GM12873 (cell line): ENCODE measurements around the gene LCE6A.

Source experiments
- TF ChIP-seq, protein P1 (sequence below): IDR thresholded peaks from 2 replicates; pipeline ENCODE4 v1.5.1; 2012; ENCODE audit warnings: low read depth, mild to moderate bottlenecking, moderate library complexity, low read length, control low read depth; ENCODE audit not compliant: insufficient read depth; ENCODE audit errors: missing control alignments

Gene LCE6A

DNA sequence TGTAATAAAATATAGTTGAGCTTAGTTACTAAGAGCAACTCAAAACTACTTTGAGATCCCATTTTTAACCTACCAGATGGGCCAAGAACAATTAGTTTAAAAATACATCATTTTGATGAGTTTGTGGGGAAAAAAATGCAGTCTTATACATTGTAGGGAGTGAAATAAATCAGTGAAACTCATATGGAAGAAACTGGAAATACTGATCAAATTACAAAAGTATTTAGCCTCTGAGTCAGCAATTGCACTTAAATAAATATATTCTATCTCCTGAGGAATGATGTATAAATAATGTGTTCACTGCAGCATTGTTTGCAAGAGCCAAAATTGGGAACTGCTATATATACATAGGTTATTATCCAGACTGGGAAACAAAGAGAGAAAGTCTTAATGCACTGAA is 30.8 kb downstream of the LCE6A start:
- TF ChIP-seq, protein P1, sequence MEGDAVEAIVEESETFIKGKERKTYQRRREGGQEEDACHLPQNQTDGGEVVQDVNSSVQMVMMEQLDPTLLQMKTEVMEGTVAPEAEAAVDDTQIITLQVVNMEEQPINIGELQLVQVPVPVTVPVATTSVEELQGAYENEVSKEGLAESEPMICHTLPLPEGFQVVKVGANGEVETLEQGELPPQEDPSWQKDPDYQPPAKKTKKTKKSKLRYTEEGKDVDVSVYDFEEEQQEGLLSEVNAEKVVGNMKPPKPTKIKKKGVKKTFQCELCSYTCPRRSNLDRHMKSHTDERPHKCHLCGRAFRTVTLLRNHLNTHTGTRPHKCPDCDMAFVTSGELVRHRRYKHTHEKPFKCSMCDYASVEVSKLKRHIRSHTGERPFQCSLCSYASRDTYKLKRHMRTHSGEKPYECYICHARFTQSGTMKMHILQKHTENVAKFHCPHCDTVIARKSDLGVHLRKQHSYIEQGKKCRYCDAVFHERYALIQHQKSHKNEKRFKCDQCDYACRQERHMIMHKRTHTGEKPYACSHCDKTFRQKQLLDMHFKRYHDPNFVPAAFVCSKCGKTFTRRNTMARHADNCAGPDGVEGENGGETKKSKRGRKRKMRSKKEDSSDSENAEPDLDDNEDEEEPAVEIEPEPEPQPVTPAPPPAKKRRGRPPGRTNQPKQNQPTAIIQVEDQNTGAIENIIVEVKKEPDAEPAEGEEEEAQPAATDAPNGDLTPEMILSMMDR = no peak

DNA sequence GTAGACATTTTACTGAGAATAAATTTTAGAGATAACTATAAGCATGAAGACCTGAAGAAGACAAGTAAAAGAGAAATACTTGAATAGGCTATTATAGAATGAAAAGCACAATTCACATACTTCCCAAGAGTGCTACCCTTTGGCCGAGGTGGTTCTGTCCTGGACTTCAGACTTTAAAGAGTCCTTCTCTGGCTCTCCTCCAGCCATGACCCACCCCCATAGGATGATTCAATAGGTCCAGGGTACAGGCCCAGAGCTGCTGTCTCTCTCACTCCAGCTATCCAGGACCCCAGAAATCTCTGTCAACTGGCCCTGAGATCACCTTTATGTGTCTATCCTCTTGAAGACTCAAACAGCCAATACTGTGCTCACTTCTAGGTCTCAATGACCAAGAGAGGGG is 34.2 kb downstream of the LCE6A start:
- TF ChIP-seq, protein P1 = no peak

DNA sequence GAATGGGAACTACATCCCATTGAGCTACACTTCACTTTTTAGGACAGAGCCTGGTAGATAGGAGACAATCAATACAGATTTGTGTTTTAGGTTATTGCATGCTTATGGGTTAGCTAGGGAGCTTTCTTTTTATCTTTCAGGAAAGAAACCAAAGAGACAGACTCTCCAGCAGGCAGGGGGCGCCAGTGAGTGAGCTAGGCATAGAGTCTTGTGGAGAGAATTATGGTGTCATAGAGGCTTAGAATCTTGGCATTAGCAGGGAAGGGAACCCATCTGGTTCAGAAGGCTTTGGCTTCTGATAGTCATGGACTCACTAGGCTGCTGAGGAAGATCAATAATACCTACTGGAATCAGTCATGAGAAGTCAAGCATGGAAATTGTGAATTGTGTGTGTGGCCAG is 35.4 kb downstream of the LCE6A start, which contains the start of gene SMCP:
Gene SMCP, plus strand, starts transcription at position 281 of the 400 bp plus-strand sequence. CDS start 6,101 bp downstream, outside the sequence.
- TF ChIP-seq, protein P1 = peak; percentile 62

DNA sequence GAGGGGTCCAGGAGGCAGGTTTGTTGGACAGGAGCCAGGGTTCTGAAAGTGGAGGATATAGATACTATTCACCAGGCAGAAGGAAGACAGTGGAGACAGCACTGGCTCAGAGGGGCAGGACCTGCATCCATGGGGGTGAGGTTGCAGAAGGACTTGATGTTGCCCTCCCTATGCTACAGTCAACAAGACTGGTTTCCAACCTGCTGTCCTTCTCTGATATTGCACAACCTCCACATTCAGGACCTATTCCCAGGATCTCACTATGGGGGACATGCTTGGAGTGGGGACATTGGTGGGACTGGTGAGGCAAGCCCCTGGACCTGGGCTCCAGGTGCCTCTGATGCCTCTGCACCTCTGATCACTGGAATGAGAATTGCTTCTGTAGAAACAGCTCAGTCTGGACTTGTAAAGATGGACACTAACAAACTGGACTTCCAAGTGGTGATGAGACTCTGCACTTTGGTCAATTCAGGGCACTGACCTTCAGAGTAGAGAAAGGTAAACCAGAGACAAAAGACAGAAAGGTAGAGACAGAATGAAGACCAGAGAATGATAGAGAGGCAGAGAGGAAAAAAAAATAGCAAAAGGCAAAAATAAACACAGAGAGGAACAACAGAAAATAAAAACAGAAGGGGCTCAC is 37.0 kb downstream of the LCE6A start:
- TF ChIP-seq, protein P1 = no peak

DNA sequence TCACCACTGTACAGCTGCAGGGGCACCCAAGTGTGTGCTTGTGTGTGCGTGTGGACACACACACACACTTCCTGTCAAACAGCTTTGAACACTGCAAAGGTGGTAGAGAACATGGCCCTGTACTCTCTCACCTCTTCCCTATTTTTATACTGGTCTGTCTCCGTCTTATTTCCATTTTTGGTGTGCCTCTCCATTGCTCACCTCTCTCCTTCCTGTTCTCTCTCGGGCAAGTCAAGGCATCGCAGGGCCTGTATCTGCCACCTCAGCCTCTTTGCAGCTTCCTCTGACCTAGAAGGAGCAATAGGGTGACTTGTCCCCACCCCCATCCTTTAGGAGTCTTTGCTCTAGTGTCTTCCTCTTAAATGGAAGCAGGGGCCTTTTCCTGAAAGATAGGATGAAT is 37.7 kb downstream of the LCE6A start:
- TF ChIP-seq, protein P1 = no peak

DNA sequence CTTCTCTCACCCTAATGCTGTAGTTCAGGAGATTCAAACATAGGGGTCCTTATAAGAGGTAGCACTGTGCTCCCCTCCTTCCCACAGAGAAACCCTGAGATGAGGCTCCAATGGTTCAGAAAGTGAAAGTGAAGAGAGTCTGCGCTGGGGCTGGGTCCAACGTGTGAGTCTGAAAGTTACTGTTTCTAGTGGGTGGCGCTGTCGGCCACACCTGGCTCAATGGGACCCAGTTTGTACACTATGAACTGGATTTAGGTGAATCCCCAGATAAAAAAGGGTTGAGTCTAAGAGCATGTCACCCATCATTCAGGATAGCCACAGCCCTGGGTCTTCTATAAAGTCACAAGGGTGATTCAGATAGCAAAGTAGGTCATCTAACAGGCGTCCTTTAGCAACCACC is 38.3 kb downstream of the LCE6A start:
- TF ChIP-seq, protein P1 = peak; percentile 18

DNA sequence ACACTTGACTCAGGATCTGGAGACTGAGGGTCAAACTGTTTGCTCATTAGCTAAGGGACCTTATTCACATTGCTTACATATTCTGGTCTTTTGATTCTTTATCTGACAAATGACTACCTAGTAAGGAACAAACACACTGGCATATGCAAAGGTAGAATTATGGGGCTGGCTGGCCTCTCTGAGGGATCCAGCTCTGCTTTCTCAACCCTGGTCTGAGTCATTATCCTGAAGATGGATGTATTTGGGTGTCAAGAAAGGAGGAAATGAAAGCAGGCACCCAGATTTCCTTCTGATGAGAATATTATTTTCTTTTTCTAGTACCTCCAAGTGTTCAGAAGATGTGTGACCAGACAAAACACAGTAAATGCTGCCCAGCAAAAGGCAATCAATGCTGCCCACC is 41.4 kb downstream of the LCE6A start:
- TF ChIP-seq, protein P1 = no peak
